IPS-20b (cell line): ENCODE measurements around the gene NT5DC3.

Experiments used
- H3K27ac ChIP-seq: one replicate; pipeline ENCODE4 v1.5.1; 2013; ENCODE audit warnings: low read length
- H3K27me3 ChIP-seq: 2 replicates; pipeline ENCODE4 v1.6.1; 2013; ENCODE audit warnings: mild to moderate bottlenecking, low read length, inconsistent platforms; ENCODE audit not compliant: insufficient read depth
- H3K36me3 ChIP-seq: 2 replicates; pipeline ENCODE4 v1.6.1; 2013; ENCODE audit warnings: low read depth, mild to moderate bottlenecking, inconsistent platforms, low read length, moderate library complexity; ENCODE audit not compliant: insufficient read depth
- H3K4me1 ChIP-seq: 2 replicates; pipeline ENCODE4 v1.6.1; 2013; ENCODE audit warnings: mild to moderate bottlenecking, control low read depth, inconsistent platforms, low read length, moderate library complexity; ENCODE audit not compliant: insufficient read depth
- H3K4me3 ChIP-seq: 2 replicates; pipeline ENCODE4 v1.5.1; 2013; ENCODE audit warnings: mild to moderate bottlenecking, low read length, inconsistent platforms
- H3K9ac ChIP-seq: 2 replicates; pipeline ENCODE4 v1.6.1; 2013; ENCODE audit warnings: low read depth, mild to moderate bottlenecking, inconsistent platforms, low read length, moderate library complexity
- H3K9me3 ChIP-seq: 2 replicates; pipeline ENCODE4 v1.6.1; 2013; ENCODE audit warnings: mild to moderate bottlenecking, low read depth, low read length, inconsistent platforms; ENCODE audit not compliant: insufficient read depth

NT5DC3 gene

GRCh38 chr12:103785243-103786031 lies 55.6 kb downstream of the NT5DC3 start:
- Histone ChIP-seq H3K9me3 (no peaks in the 10 kb centered on the region), H3K36me3 (peaks cover 46% of the 10 kb centered on the region; the same call in 1 of the 2 replicates), H3K27ac (no peak overlapping the region), H3K9ac (no peak overlapping the region), H3K27me3 (no peaks in the 10 kb centered on the region), H3K4me1 (no peaks in the 10 kb centered on the region), H3K4me3 (no peak overlapping the region)

GRCh38 chr12:103783744-103784664 lies 57.0 kb downstream of the NT5DC3 start:
- Histone ChIP-seq H3K4me1 (peaks cover 3% of the 10 kb centered on the region; the same call in 1 of the 2 replicates), H3K36me3 (peaks cover 60% of the 10 kb centered on the region; the same call in 1 of the 2 replicates), H3K9me3 (no peaks in the 10 kb centered on the region), H3K9ac (no peak overlapping the region), H3K4me3 (no peak overlapping the region), H3K27me3 (no peaks in the 10 kb centered on the region), H3K27ac (no peak overlapping the region)

- Histone ChIP-seq H3K4me1 (peaks cover 3% of the 10 kb centered on the region; the same call in 1 of the 2 replicates), H3K27me3 (no peaks in the 10 kb centered on the region), H3K36me3 (peaks cover 70% of the 10 kb centered on the region), H3K27ac (no peak overlapping the region), H3K9ac (no peak overlapping the region), H3K4me3 (no peak overlapping the region), H3K9me3 (no peaks in the 10 kb centered on the region)
Observed at GRCh38 chr12:103782399-103782798, 58.6 kb downstream of the NT5DC3 start.

GRCh38 chr12:103780992-103781391 lies 60.0 kb downstream of the NT5DC3 start:
- Histone ChIP-seq H3K4me1 (peaks cover 3% of the 10 kb centered on the region; the same call in 1 of the 2 replicates), H3K27me3 (no peaks in the 10 kb centered on the region), H3K27ac (no peak overlapping the region), H3K4me3 (no peak overlapping the region), H3K9me3 (no peaks in the 10 kb centered on the region), H3K36me3 (peaks cover 81% of the 10 kb centered on the region), H3K9ac (no peak overlapping the region)

GRCh38 chr12:103780093-103780440 lies 61.0 kb downstream of the NT5DC3 start:
- H3K9me3 ChIP-seq = no peaks in the 10 kb centered on the region
- peaks cover 3% of the 10 kb centered on the region; the same call in 1 of the 2 replicates for H3K4me1 ChIP-seq
- no peak overlapping the region for H3K4me3 ChIP-seq
- H3K27ac ChIP-seq = no peak overlapping the region
- H3K27me3 ChIP-seq = no peaks in the 10 kb centered on the region
- peaks cover 81% of the 10 kb centered on the region for H3K36me3 ChIP-seq
- no peak overlapping the region for H3K9ac ChIP-seq

- Histone ChIP-seq H3K27ac (no peak overlapping the region), H3K9me3 (no peaks in the 10 kb centered on the region), H3K36me3 (peaks cover 77% of the 10 kb centered on the region)
Observed at GRCh38 chr12:103779410-103780092, 61.5 kb downstream of the NT5DC3 start.

GRCh38 chr12:103778781-103779180 lies 62.3 kb downstream of the NT5DC3 start:
- Histone ChIP-seq H3K9me3 (no peaks in the 10 kb centered on the region), H3K27me3 (no peaks in the 10 kb centered on the region), H3K36me3 (peaks cover 69% of the 10 kb centered on the region), H3K27ac (no peak overlapping the region), H3K4me1 (peaks cover 3% of the 10 kb centered on the region; the same call in 1 of the 2 replicates), H3K4me3 (no peak overlapping the region), H3K9ac (no peak overlapping the region)

More at GRCh38 chr12:103779410-103780092, 61.5 kb downstream of the NT5DC3 start:
- Histone ChIP-seq H3K9ac (no peak overlapping the region), H3K4me1 (peaks cover 3% of the 10 kb centered on the region; the same call in 1 of the 2 replicates), H3K27me3 (no peaks in the 10 kb centered on the region), H3K4me3 (no peak overlapping the region)

- H3K4me1 ChIP-seq = peaks cover 3% of the 10 kb centered on the region; the same call in 1 of the 2 replicates
- H3K4me3 ChIP-seq = no peak overlapping the region
- H3K9me3 ChIP-seq = no peaks in the 10 kb centered on the region
- H3K27ac ChIP-seq = no peak overlapping the region
- no peaks in the 10 kb centered on the region for H3K27me3 ChIP-seq
- peaks cover 47% of the 10 kb centered on the region for H3K36me3 ChIP-seq
- no peak overlapping the region for H3K9ac ChIP-seq
Observed at GRCh38 chr12:103774977-103775560, 66.0 kb downstream of the NT5DC3 start.

- Histone ChIP-seq H3K27ac (no peak overlapping the region), H3K9ac (no peak overlapping the region), H3K4me1 (peaks cover 9% of the 10 kb centered on the region; the same call in 1 of the 2 replicates), H3K9me3 (no peaks in the 10 kb centered on the region), H3K36me3 (peaks cover 32% of the 10 kb centered on the region), H3K27me3 (no peaks in the 10 kb centered on the region), H3K4me3 (no peak overlapping the region)
Observed at GRCh38 chr12:103773109-103773910, 67.7 kb downstream of the NT5DC3 start.

- no peaks in the 10 kb centered on the region for H3K27me3 ChIP-seq
- H3K9me3 ChIP-seq = no peaks in the 10 kb centered on the region
- no peak overlapping the region for H3K27ac ChIP-seq
- H3K4me3 ChIP-seq = no peak overlapping the region
- H3K9ac ChIP-seq = no peak overlapping the region
- peaks cover 28% of the 10 kb centered on the region for H3K36me3 ChIP-seq
- peaks cover 9% of the 10 kb centered on the region; the same call in 1 of the 2 replicates for H3K4me1 ChIP-seq
Observed at GRCh38 chr12:103772367-103773108, 68.5 kb downstream of the NT5DC3 start.
